ENCODE results near the gene FRS2. TPM values are rescaled to one million over a fixed set of nuclear protein-coding genes. Genes with fewer than 3 reads are reported as not detected.

Gene FRS2
- total and polyA plus RNA-seq, 9 of the 15 experiments (the other 6 are each of a cell fraction or from before 2014, with no cell fraction given): 1.0 to 9.1 (median 6.0) TPM

GRCh38 chr12:69583203-69583602 lies 113.0 kb downstream of the FRS2 start:
- Histone ChIP-seq H3K4me1 (replicated peaks in 1 of 2; ENCODE audit: control insufficient read depth in 2 of 2, insufficient read depth in 2 of 2, low read length in 2 of 2) (peaks cover 2 to 4% of the 10 kb centered on the region in 2 experiments; a peak in 2 of 5 replicates), H3K9ac (ENCODE audit: insufficient read depth in 1 of 2, low read depth in 2 of 2, low read length in 2 of 2) (no peak overlapping the region), H3K36me3 (ENCODE audit: control insufficient read depth, insufficient read depth, low read length) (peaks cover 21% of the 10 kb centered on the region), H3K9me3 (replicated peaks; ENCODE audit: control insufficient read depth, insufficient read depth, low read depth, low read length) (no peaks in the 10 kb centered on the region), H4K20me1 (replicated peaks; ENCODE audit: control insufficient read depth, insufficient read depth, low read length) (no peaks in the 10 kb centered on the region; the same call in 1 of the 2 replicates), H3K4me2 (ENCODE audit: insufficient read depth, low read length) (no peak overlapping the region), H3K27me3 (ENCODE audit: control insufficient read depth in 2 of 2, insufficient read depth in 2 of 2, low read length in 2 of 2) (no peaks in the 10 kb centered on the region), H3K27ac (ENCODE audit: extremely low read depth, low read depth, low read length) (no peak overlapping the region), H3K4me3 (no peak overlapping the region), H2AFZ (ENCODE audit: low read depth, low read length) (0 out of 2 replicates have a peak overlapping the region, but pooled peaks have one; percentile 13), H3K9me1 (ENCODE audit: control insufficient read depth, insufficient read depth, low read length) (no peaks in the 10 kb centered on the region), H3K79me2 (ENCODE audit: control insufficient read depth, insufficient read depth, low read length) (peaks cover 27% of the 10 kb centered on the region)
- intact Hi-C loops (cut with micrococcal nuclease): loop anchor here (1.0 kb wide), 1 partner anchor 56 kb away; no protein-coding TSS in a partner anchor
- FAIRE-seq: peak; percentile 69
- in situ Hi-C loops (cut with MboI): no loop called here
- CTCF ChIA-PET (ENCODE audit: low intra/inter-chr PET ratio): no interaction called here
- BruUV-seq (replicated peaks): no TSS peak
- DNase-seq (ENCODE audit: extremely low read depth in 1 of 4, low spot score in 3 of 4): peak; percentile 28 to 70 (median 58)
- ATAC-seq: peak; percentile 68
- POLR2A ChIA-PET: no interaction called here
- TF ChIP-seq REST (IDR thresholded peaks at IDR 0.05; ENCODE audit: borderline replicate concordance) (peak; percentile 52; the same call in 1 of the 2 replicates), REST (CRISPR knock-in tag; IDR thresholded peaks at IDR 0.05; ENCODE audit: low read depth) (no peak), KLF6 (CRISPR knock-in tag; IDR thresholded peaks at IDR 0.05; ENCODE audit: borderline replicate concordance) (no peak), SMAD3 (CRISPR knock-in tag; conservative IDR thresholded peaks at IDR 0.05) (no peak), SP1 (CRISPR knock-in tag; IDR thresholded peaks at IDR 0.05) (no peak), GATA2 (CRISPR knock-in tag; IDR thresholded peaks at IDR 0.05) (no peak), SMC3 (conservative IDR thresholded peaks at IDR 0.05; ENCODE audit: insufficient read depth, low read depth, low read length) (peak; percentile 70), RAD21 (CRISPR knock-in tag; conservative IDR thresholded peaks at IDR 0.05 in 1 of 2, IDR thresholded peaks at IDR 0.05 in 1 of 2) (peak; percentile 66 to 82), ZNF347 (CRISPR knock-in tag; IDR thresholded peaks at IDR 0.05; ENCODE audit: low read depth) (no peak), DNMT1 (IDR thresholded peaks at IDR 0.05) (no peak), ZNF785 (CRISPR knock-in tag; IDR thresholded peaks at IDR 0.05) (no peak), CTCF (IDR thresholded peaks at IDR 0.05 in 2 of 3, conservative IDR thresholded peaks at IDR 0.05 in 1 of 3; ENCODE audit: insufficient read depth in 2 of 3, low read depth in 1 of 3, low read length in 3 of 3) (peak; percentile 73 to 98 (median 96)), CAMTA2 (CRISPR knock-in tag; conservative IDR thresholded peaks at IDR 0.05) (no peak), SPI1 (IDR thresholded peaks at IDR 0.05; ENCODE audit: borderline replicate concordance, low read depth, low read length) (no peak), GTF2E2 (tag; IDR thresholded peaks at IDR 0.05) (no peak)

Measured in K562 (cell line).